ENCODE measurements around the gene KCNE2. TPM values are rescaled to one million over a fixed set of nuclear protein-coding genes. Genes with fewer than 3 reads are reported as not detected.

KCNE2 gene
- total RNA-seq, 1 donor = not detected

- Histone ChIP-seq H3K27ac (ENCODE audit: low read depth, low read length) (no peak overlapping the region), H3K4me2 (ENCODE audit: insufficient read depth, low read length) (no peak overlapping the region), H2AFZ (ENCODE audit: low read length) (no peak overlapping the region), H4K20me1 (ENCODE audit: insufficient read depth, low read length) (no peaks in the 10 kb centered on the region), H3K4me1 (ENCODE audit: insufficient read depth, low read length) (peaks cover 23% of the 10 kb centered on the region), H3K27me3 (ENCODE audit: insufficient read depth, low read length) (peaks cover 7% of the 10 kb centered on the region), H3K79me2 (ENCODE audit: insufficient read depth, low read length) (no peaks in the 10 kb centered on the region), H3K36me3 (ENCODE audit: insufficient read depth, low read length) (no peaks in the 10 kb centered on the region), H3K9me3 (ENCODE audit: low read depth, low read length) (no peaks in the 10 kb centered on the region), H3K4me3 (ENCODE audit: insufficient read depth, low read length) (no peak overlapping the region)
- TF ChIP-seq, protein P1, sequence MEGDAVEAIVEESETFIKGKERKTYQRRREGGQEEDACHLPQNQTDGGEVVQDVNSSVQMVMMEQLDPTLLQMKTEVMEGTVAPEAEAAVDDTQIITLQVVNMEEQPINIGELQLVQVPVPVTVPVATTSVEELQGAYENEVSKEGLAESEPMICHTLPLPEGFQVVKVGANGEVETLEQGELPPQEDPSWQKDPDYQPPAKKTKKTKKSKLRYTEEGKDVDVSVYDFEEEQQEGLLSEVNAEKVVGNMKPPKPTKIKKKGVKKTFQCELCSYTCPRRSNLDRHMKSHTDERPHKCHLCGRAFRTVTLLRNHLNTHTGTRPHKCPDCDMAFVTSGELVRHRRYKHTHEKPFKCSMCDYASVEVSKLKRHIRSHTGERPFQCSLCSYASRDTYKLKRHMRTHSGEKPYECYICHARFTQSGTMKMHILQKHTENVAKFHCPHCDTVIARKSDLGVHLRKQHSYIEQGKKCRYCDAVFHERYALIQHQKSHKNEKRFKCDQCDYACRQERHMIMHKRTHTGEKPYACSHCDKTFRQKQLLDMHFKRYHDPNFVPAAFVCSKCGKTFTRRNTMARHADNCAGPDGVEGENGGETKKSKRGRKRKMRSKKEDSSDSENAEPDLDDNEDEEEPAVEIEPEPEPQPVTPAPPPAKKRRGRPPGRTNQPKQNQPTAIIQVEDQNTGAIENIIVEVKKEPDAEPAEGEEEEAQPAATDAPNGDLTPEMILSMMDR (IDR thresholded peaks at IDR 0.05; ENCODE audit: extremely low read depth, low read depth, low read length) = no peak
- DNase-seq (ENCODE audit: insufficient read length, low spot score, missing footprints) = no peak
Observed at GRCh38 chr21:34338226-34338625, 25.6 kb upstream of the KCNE2 start.

DNA sequence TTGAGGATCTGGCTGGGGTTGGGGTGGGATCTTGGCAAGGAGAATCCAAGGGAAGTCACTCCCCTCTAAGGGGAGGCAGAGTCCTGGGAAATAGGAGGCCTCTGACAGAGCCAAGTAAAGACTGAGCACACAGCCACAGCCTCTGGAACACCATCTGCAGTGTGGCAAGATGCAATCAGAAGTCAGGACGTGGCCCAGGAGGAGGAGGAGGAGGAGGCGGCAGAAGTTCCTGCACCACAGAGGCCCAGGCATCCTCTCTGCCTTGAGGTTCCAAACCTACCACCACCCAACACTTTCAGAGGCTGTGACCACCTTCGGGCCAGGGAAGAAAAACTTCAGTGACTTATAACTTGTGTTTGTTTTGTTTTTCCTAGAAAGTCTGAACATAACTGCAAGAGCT lies 23.7 kb upstream of the KCNE2 start:
- H4K20me1 ChIP-seq (ENCODE audit: insufficient read depth, low read length) = no peaks in the 10 kb centered on the region
- no peaks in the 10 kb centered on the region for H3K9me3 ChIP-seq (ENCODE audit: low read depth, low read length)
- peaks cover 17% of the 10 kb centered on the region for H3K4me1 ChIP-seq (ENCODE audit: insufficient read depth, low read length)
- H3K4me2 ChIP-seq (ENCODE audit: insufficient read depth, low read length) = no peak overlapping the region
- H3K27me3 ChIP-seq (ENCODE audit: insufficient read depth, low read length) = peaks cover 7% of the 10 kb centered on the region
- no peak overlapping the region for H3K27ac ChIP-seq (ENCODE audit: low read depth, low read length)
- TF ChIP-seq, protein P1 (IDR thresholded peaks at IDR 0.05; ENCODE audit: extremely low read depth, low read depth, low read length) = no peak
- no peak for DNase-seq (ENCODE audit: insufficient read length, low spot score, missing footprints)
- no peak overlapping the region for H2AFZ ChIP-seq (ENCODE audit: low read length)
- H3K4me3 ChIP-seq (ENCODE audit: insufficient read depth, low read length) = no peak overlapping the region
- H3K36me3 ChIP-seq (ENCODE audit: insufficient read depth, low read length) = no peaks in the 10 kb centered on the region
- no peaks in the 10 kb centered on the region for H3K79me2 ChIP-seq (ENCODE audit: insufficient read depth, low read length)

- Histone ChIP-seq H3K27ac (ENCODE audit: low read depth, low read length) (no peak overlapping the region), H3K4me2 (ENCODE audit: insufficient read depth, low read length) (no peak overlapping the region), H4K20me1 (ENCODE audit: insufficient read depth, low read length) (no peaks in the 10 kb centered on the region), H3K4me1 (ENCODE audit: insufficient read depth, low read length) (peaks cover 11% of the 10 kb centered on the region), H2AFZ (ENCODE audit: low read length) (no peak overlapping the region), H3K36me3 (ENCODE audit: insufficient read depth, low read length) (no peaks in the 10 kb centered on the region), H3K27me3 (ENCODE audit: insufficient read depth, low read length) (peaks cover 12% of the 10 kb centered on the region), H3K9me3 (ENCODE audit: low read depth, low read length) (no peaks in the 10 kb centered on the region), H3K79me2 (ENCODE audit: insufficient read depth, low read length) (no peaks in the 10 kb centered on the region), H3K4me3 (ENCODE audit: insufficient read depth, low read length) (no peak overlapping the region)
- DNase-seq (ENCODE audit: insufficient read length, low spot score, missing footprints) = no peak
- TF ChIP-seq, protein P1 (IDR thresholded peaks at IDR 0.05; ENCODE audit: extremely low read depth, low read depth, low read length) = no peak
Observed at GRCh38 chr21:34342476-34342875, 21.3 kb upstream of the KCNE2 start.

DNA sequence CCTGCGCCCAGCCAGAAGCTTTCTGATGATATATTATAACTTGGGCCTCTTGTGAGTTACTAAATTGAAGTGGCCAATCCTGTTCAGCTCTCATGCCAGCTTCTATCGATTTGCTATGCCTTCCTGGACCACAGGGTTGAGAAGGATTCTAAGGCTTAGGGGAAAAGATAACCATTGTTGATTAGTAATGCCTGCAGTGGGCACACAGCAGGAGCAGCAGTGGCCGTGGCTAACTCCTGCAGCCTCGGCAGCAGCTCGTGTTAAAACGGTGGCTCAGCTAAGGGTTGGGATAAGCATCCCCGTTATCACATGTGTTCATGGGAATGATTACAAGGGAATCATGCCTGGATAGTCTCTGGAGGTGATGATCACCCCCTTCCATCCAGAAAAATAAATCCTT lies 20.5 kb upstream of the KCNE2 start:
- peak; percentile 3 for DNase-seq (ENCODE audit: insufficient read length, low spot score, missing footprints)
- Histone ChIP-seq H3K36me3 (ENCODE audit: insufficient read depth, low read length) (no peaks in the 10 kb centered on the region), H3K4me1 (ENCODE audit: insufficient read depth, low read length) (peaks cover 7% of the 10 kb centered on the region), H4K20me1 (ENCODE audit: insufficient read depth, low read length) (no peaks in the 10 kb centered on the region), H3K27me3 (ENCODE audit: insufficient read depth, low read length) (peaks cover 12% of the 10 kb centered on the region), H3K79me2 (ENCODE audit: insufficient read depth, low read length) (no peaks in the 10 kb centered on the region), H2AFZ (ENCODE audit: low read length) (no peak overlapping the region), H3K9me3 (ENCODE audit: low read depth, low read length) (no peaks in the 10 kb centered on the region), H3K4me2 (ENCODE audit: insufficient read depth, low read length) (no peak overlapping the region), H3K4me3 (ENCODE audit: insufficient read depth, low read length) (no peak overlapping the region), H3K27ac (ENCODE audit: low read depth, low read length) (no peak overlapping the region)
- TF ChIP-seq, protein P1 (IDR thresholded peaks at IDR 0.05; ENCODE audit: extremely low read depth, low read depth, low read length) = no peak

Measured in osteoblast (primary cell).